GM12878 (cell line): Measurements from ENCODE around the gene KIAA1328.

ENCODE experiments used
- CHD2 ChIP-seq: IDR thresholded peaks from 2 replicates; pipeline ENCODE4 v1.6.1; 2011; ENCODE audit warnings: low read depth, low read length, improper control_type of control experiment, borderline replicate concordance
- CTCF ChIP-seq, 3 experiments: IDR thresholded peaks in 2 of 3; conservative IDR thresholded peaks in 1 of 3; 2 replicates each; pipeline ENCODE4 v1.5.1; 2011; ENCODE audit warnings: low read depth in 3 of 3, low read length in 3 of 3, mild to moderate bottlenecking in 3 of 3, control low read depth in 2 of 3, moderate library complexity in 2 of 3, inconsistent platforms in 1 of 3, mixed read lengths in 1 of 3; ENCODE audit not compliant: control insufficient read depth in 2 of 3, insufficient read depth in 1 of 3; ENCODE audit errors: extremely low read depth in 1 of 3
- JUND ChIP-seq: IDR thresholded peaks from 2 replicates; pipeline ENCODE4 v1.6.1; 2012; ENCODE audit warnings: low read depth, mild to moderate bottlenecking, low read length, improper control_type of control experiment, moderate library complexity
- SRF ChIP-seq, 2 experiments: IDR thresholded peaks; 2 replicates each; pipeline ENCODE4 v1.6.1; 2011; ENCODE audit warnings: low read depth in 2 of 2, low read length in 2 of 2, mild to moderate bottlenecking in 1 of 2, moderate library complexity in 1 of 2
- ZBTB40 ChIP-seq: fragments of 450-650 bp; IDR thresholded peaks from 2 replicates; pipeline ENCODE4 v1.6.1; 2016; ENCODE audit warnings: mild to moderate bottlenecking, moderate library complexity, borderline replicate concordance
- ZZZ3 ChIP-seq: IDR thresholded peaks from 2 replicates; pipeline ENCODE4 v1.6.1; 2011; ENCODE audit warnings: low read depth; ENCODE audit not compliant: control insufficient read depth, insufficient read length

DNA sequence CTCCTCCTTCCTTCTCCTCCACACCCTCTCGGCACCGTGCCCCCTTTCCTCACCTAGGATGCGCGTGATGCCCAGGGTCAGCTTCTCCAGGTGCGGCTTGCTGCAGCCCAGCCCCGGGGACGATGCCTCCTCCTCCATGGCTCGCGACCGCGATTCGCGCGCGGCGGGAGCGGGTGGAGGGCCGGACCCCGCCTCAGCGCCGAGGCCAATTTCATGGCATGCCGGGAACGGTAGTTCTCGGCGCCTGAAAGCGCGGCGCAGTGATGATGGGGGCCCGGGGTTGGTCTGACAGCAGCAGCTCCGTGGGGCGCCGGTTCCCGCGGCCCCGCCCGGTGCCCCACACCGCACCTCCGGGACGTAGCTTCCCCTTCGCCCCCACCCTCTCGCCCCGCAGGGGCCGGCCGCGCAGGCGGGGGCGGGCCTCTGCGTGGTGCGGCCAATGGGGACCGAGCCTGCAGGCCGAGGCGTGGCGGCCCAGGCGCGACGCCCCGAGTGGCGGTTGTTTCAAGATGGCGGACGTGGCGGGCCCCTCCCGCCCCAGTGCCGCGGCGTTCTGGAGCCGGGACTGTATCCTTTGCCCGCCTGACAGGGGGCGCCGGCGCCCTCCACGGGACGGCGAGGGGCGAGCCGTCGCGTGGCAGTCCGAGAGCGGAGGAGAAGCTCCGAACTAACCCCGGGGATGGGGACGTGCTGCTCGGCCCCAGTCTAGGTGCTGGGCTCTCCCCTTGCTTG is at the start of gene KIAA1328, which contains the start of gene TPGS2:
- TF ChIP-seq ZZZ3 (no peak), CHD2 (peak; percentile 49; the same call in 1 of the 2 replicates), JUND (no peak), SRF (IDR thresholded peaks at IDR 0.05; ENCODE audit: low read depth in 2 of 2, low read length in 2 of 2) (no peak), CTCF (IDR thresholded peaks at IDR 0.05 in 2 of 3, conservative IDR thresholded peaks at IDR 0.05 in 1 of 3; ENCODE audit: control insufficient read depth in 2 of 3, extremely low read depth in 1 of 3, insufficient read depth in 1 of 3, low read depth in 3 of 3, low read length in 3 of 3) (peak; percentile 56 to 58 (median 57)), ZBTB40 (no peak)
